GM19372 (cell line): ENCODE data around the gene TSPEAR.
"Not testable (repeated sequence)": the region's sequence is repeated elsewhere in the genome, so short reads cannot be mapped to it uniquely, and the experiment has no call there.

Experiments
- ATAC-seq: cut with Tn5 transposase; IDR thresholded peaks from one replicate; pipeline ENCODE4 v1.9.1; 2021; ENCODE audit warnings: mild to moderate bottlenecking, low read depth, moderate library complexity; ENCODE audit not compliant: unreplicated experiment

TSPEAR gene

DNA sequence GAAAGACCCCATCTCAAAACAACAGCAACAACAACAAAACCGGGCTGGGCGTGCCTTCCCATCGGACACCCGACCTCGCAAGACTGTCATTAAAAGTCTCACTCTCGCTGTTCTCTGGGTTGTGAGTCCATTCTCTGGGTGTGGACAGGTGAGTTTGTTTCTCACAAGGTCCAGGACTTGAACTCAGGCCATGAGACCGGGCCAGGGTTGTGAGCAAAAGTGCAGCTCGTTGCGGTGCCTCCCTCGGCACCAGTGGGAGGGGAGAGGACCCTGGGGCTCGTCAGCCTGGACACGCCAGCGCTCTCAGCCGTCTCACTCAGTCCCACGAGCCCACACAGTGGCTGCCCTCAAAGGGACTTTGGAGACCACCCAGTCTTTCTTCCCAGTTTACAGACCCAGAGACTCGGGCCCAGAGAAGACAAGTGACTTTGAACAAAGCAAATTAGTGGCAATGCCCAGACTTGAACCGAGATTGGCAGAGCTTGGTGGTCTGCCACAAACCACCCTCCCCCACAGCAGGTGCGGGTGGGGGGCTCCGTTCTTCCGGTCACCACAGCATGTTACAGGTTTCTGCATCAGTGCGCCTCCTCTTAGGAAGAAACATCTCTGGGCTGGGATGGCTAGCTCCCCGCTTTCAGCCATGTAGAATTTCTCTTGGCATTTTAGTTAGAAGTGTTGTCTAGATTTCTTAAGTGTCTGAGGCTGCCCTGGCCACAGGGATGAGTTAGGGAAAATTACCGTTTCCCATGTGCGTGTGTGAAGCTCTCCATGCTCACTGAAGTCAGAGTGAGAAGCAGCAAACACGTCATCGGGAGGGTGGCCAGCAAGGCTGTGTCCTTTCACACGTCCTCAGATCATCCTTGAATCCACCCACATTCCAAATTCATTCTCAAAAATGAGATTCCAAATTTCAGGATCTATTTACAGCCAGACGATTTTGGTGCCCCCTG, 227.8 kb downstream of the TSPEAR start:
- ATAC-seq = no peak

DNA sequence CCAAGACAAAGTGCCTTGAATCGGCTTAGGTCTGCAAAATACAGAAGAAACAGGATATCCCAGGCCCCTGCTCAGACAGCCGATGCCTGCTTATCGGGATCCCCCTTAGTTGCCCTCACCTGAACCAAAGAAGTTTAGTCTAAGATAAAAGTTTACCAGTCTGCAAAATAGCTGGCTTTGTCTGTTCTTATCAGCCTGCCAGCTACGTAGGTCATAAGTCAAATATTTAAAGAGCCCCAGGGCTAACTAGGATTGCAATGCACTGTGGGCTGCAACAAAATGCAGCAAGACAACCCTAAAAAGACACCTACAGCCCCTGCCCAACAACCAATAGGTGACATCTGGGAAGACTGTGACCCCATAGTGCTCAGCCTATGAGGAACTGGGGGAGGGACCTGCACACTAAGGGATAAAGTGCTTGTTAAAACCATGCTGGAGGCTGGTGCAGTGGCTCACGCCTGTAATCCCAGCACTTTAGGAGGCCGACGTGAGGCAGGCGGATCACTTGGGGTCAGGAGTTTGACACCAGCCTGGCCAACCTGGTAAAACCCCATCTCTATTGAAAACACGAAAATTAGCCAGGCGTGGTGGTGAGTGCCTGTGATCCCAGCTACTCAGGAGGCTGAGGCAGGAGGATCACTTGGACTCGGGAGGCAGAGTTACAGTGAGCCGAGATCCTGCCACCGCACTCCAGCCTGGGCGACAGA, 228.6 kb downstream of the TSPEAR start:
- no peak for ATAC-seq

GRCh38 chr21:44480200-44481053, 230.9 kb downstream of the TSPEAR start:
- no peak for ATAC-seq

DNA sequence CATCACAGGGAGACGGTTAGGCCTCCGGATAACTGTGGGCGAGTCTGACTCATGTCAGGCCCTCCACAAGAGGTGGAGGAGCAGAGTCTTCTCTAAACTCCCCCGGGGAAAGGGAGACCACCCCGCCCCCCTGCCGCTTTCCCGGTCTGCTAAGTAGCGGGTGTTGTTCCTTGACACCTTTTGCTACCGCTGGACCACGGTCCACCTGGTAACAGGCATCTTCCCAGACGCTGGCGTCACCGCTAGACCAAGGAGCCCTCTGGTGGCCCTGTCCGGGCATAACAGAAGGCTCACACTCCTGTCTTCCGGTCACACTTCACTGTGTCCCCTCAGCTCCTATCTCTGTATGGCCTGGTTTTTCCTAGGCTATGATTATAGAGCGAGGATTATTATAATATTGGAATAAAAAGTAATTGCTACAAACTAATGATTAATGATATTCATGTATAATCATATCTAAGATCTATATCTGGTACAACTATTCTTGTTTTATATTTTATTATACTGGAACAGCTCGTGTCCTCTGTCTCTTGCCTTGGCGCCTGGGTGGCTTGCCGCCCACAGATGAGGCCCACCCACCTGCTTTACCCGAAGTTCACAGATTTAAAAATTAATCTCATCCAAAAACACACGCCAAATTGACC, 231.7 kb downstream of the TSPEAR start:
- ATAC-seq = not testable (repeated sequence)

- ATAC-seq = no peak
These were observed 232.6 kb downstream of the TSPEAR start for GRCh38 chr21:44478801-44479167.

GRCh38 chr21:44478124-44478800, 233.1 kb downstream of the TSPEAR start:
- no peak for ATAC-seq

DNA sequence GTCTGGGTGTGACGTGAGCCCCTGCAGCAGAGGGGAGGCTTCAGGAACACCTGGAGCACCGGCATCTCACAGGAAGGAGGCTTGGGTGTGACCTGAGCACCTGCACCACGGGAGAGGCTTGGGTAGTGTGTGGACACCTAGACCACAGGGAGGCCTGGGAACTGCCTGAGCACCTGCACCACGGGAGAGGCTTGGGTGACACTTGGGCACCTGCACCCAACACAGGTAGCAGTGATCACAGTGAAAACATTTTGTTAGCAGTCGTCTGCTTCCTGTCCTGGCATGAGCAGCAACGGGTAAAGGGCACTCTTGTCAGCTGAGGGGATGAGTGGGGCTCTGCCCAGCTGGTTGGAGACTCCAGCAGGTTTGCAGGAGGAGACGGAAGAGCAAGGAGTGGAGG, 233.7 kb downstream of the TSPEAR start:
- ATAC-seq = no peak

GRCh38 chr21:44477131-44477530, 234.2 kb downstream of the TSPEAR start:
- no peak for ATAC-seq

DNA sequence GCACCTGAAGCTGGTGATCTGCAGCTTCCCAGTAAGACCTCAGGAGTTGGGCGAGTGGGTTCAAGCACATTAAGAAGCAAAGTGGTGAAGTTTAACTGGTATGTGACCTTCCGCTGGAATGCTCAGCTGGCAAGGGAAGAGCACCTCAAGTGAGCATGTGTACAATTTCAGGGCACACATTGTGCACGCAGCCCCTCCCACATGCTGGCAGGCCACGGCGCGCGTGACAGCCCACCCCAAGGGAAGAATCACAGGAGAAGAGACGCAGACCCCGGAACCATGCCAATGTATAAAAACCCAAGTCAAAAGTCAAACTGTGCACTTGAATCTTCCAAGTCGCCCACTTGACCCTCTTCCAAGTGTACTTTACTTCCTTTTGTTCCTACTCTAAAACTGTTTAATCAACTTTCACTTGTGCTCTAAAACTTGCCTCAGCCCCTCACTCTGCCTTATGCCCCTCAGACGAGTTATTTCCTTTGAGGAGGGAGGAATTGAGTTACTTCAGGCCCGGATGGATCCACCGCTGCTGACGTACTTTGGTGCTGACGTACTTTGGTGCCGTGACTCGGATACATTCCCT, 236.0 kb downstream of the TSPEAR start:
- ATAC-seq = no peak

- no peak for ATAC-seq
These were observed 237.3 kb downstream of the TSPEAR start for GRCh38 chr21:44473915-44474555.

GRCh38 chr21:44471996-44472395, 239.4 kb downstream of the TSPEAR start:
- no peak for ATAC-seq

GRCh38 chr21:44471341-44471740, 240.0 kb downstream of the TSPEAR start:
- ATAC-seq = no peak

GRCh38 chr21:44467859-44468195, 243.5 kb downstream of the TSPEAR start:
- ATAC-seq = no peak

GRCh38 chr21:44466996-44467858, 244.1 kb downstream of the TSPEAR start:
- ATAC-seq = no peak

DNA sequence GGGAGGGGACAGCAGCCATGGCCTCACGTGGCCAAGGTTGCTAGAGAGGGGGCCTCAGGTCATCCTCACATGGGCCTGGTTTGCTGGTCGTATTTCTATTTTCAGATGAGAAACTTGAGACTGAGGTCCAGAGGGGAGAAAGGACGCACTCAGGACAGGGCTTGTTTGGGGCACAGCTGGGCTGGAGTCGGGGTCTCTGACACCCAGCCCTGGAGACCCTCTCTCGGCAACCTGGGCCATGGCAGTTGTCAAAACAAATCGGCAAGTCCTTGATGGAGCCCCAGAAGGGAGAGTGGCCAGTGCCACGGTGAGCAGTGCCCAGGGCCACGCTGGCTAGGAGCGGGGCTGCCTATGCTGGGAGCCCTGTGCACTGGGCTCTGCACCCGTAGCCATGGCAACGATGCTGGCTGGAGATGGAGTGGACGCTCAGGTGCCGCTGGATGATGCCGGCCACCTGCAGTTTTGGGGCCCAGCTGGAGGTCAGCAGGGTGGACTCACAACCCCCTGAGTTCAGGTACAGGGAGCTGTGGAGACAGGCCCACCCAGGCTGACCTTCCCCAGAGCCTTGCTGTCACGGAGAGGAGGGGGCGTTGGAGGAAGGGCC, 244.9 kb downstream of the TSPEAR start:
- no peak for ATAC-seq

DNA sequence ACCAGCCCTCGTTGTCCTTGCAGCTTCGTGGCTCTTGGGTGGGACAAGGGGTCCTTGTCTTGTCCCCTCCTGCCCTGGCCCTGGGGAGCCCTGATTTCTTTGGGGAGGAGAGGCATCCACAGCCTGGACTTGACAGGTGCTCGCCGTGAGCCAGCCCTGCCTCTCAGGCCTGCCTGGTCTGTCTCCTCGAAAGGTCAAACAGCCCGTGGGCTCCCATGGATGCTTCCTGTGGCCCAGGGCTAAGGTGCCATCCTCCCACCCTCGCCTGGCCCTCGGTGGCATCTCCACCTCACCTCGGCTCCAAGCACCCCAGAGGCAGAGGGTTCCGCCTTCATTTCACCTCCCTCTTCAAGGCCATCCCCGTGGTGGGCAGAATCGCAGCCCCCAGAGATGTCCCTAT, 247.0 kb downstream of the TSPEAR start:
- no peak for ATAC-seq

DNA sequence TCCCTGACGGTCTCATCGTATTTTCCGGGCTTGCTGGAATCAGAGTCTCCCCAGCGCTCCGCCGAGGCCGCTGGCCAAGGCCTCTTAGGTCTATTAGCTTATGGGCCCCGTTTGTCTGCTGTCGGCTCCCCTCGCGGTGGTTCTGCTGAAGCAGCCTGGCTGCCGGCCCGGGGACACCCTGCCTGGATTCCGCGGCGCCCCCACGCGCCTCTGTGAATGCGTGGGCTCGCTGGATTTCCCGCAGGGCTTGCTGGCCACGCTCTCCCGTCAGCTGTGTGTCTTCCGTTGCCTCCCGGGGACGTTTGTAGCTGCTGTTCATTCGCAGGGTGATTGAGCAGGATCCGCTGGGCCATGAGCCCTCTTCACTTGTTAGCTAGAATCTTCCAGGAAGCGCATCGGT, 247.6 kb downstream of the TSPEAR start:
- no peak for ATAC-seq

GRCh38 chr21:44462834-44463200, 248.6 kb downstream of the TSPEAR start:
- no peak for ATAC-seq
